HG03378 (cell line): ENCODE results near the gene KRTAP4-7.
"Not testable (repeated sequence)": the region's sequence is repeated elsewhere in the genome, so short reads cannot be mapped to it uniquely, and the experiment has no call there.

ENCODE experiments used
- ATAC-seq: cut with Tn5 transposase; IDR thresholded peaks from one replicate; pipeline ENCODE4 v1.9.1; 2021; ENCODE audit warnings: mild to moderate bottlenecking, moderate library complexity; ENCODE audit not compliant: unreplicated experiment

Gene KRTAP4-7

GRCh38 chr17:41084100-41084856 is at the start of gene KRTAP4-7:
TSS of gene KRTAP4-7 (plus strand) at chr17:41084150. CDS start at chr17:41084207, 57 bp downstream.
- ATAC-seq: not testable (repeated sequence)

- not testable (repeated sequence) for ATAC-seq
Measured at GRCh38 chr17:41034346-41034935, 49.5 kb upstream of the KRTAP4-7 start, which contains the start of gene KRTAP1-3. TSS of gene KRTAP1-3 (minus strand) at chr17:41034874. CDS start at chr17:41034821, 53 bp downstream.

- no peak for ATAC-seq
Measured at GRCh38 chr17:41037853-41038350, 46.0 kb upstream of the KRTAP4-7 start.

GRCh38 chr17:41040783-41041571 is 43.0 kb upstream of the KRTAP4-7 start, which contains the start of gene KRTAP1-1:
TSS of gene KRTAP1-1 (minus strand) at chr17:41041450. CDS start at chr17:41041397, 53 bp downstream.
- ATAC-seq: not testable (repeated sequence)

- ATAC-seq: no peak
Measured at GRCh38 chr17:41042953-41043352, 41.0 kb upstream of the KRTAP4-7 start.

GRCh38 chr17:41046735-41047465 is 37.0 kb upstream of the KRTAP4-7 start, which contains the start of gene KRTAP2-1:
TSS of gene KRTAP2-1 (minus strand) at chr17:41047316. CDS start at chr17:41047267, 49 bp downstream.
- ATAC-seq: not testable (repeated sequence)

GRCh38 chr17:41048441-41048840 is 35.5 kb upstream of the KRTAP4-7 start:
- ATAC-seq: no peak

- ATAC-seq: no peak
Measured at GRCh38 chr17:41049110-41049509, 34.8 kb upstream of the KRTAP4-7 start.

- no peak for ATAC-seq
Measured at GRCh38 chr17:41052566-41052965, 31.4 kb upstream of the KRTAP4-7 start.

- no peak for ATAC-seq
Measured at GRCh38 chr17:41054025-41054424, 29.9 kb upstream of the KRTAP4-7 start.

- ATAC-seq: not testable (repeated sequence)
Measured at GRCh38 chr17:41054556-41054955, 29.4 kb upstream of the KRTAP4-7 start.

- ATAC-seq: not testable (repeated sequence)
Measured at GRCh38 chr17:41055130-41055529, 28.8 kb upstream of the KRTAP4-7 start, which contains the start of gene KRTAP2-2. TSS of gene KRTAP2-2 (minus strand) at chr17:41055230. CDS start at chr17:41055211, 19 bp downstream.

- ATAC-seq: no peak
Measured at GRCh38 chr17:41057547-41057946, 26.4 kb upstream of the KRTAP4-7 start.

- ATAC-seq: no peak
Measured at GRCh38 chr17:41058741-41059140, 25.2 kb upstream of the KRTAP4-7 start.

GRCh38 chr17:41059276-41060051 is 24.5 kb upstream of the KRTAP4-7 start:
- ATAC-seq: not testable (repeated sequence)

GRCh38 chr17:41060052-41060604 is 23.8 kb upstream of the KRTAP4-7 start, which contains the start of gene KRTAP2-3:
TSS of gene KRTAP2-3 (minus strand) at chr17:41060114. CDS start at chr17:41060050, 64 bp downstream.
- ATAC-seq: no peak

GRCh38 chr17:41061964-41062363 is 22.0 kb upstream of the KRTAP4-7 start:
- ATAC-seq: no peak

GRCh38 chr17:41063449-41063848 is 20.5 kb upstream of the KRTAP4-7 start:
- ATAC-seq: no peak

- ATAC-seq: no peak
Measured at GRCh38 chr17:41064301-41064700, 19.6 kb upstream of the KRTAP4-7 start.
